Measurements from ENCODE around the gene ANKS1B.

- TF ChIP-seq CTCF (IDR thresholded peaks at IDR 0.05) (no peak), POLR2A (IDR thresholded peaks at IDR 0.05) (no peak)
Measured at GRCh38 chr12:99611117-99611516, 373.6 kb downstream of the ANKS1B start.
